Colonic mucosa (tissue), 4 donors: Measurements from ENCODE around the gene NUP210. TPM values are rescaled to one million over a fixed set of nuclear protein-coding genes. Genes with fewer than 3 reads are reported as not detected.
"Not testable (repeated sequence)": the region's sequence is repeated elsewhere in the genome, so short reads cannot be mapped to it uniquely, and the experiment has no call there.

Experiments
- DNase-seq: peaks from one replicate; pipeline ENCODE4 v3.0.0-alpha.2; 2020
- H3K27ac ChIP-seq: fragments of 200-600 bp; one replicate; pipeline ENCODE4 v1.8.0; 2021
- H3K27me3 ChIP-seq: fragments of 200-600 bp; one replicate; pipeline ENCODE4 v1.8.0; 2021
- H3K36me3 ChIP-seq: fragments of 200-600 bp; one replicate; pipeline ENCODE4 v1.8.0; 2021
- H3K4me1 ChIP-seq: fragments of 200-600 bp; one replicate; pipeline ENCODE4 v1.8.0; 2021; ENCODE audit warnings: mild to moderate bottlenecking
- H3K4me3 ChIP-seq: fragments of 200-600 bp; one replicate; pipeline ENCODE4 v1.8.0; 2021
- H3K9ac ChIP-seq, 2 donors: one replicate each; pipeline ENCODE4 v1.7.0; 2013; ENCODE audit warnings: control low read depth in 2 of 2, low read depth in 2 of 2, low read length in 2 of 2
- H3K9me3 ChIP-seq: fragments of 200-600 bp; one replicate; pipeline ENCODE4 v1.8.0; 2021
- intact Hi-C: fragments of 100-400 bp; cut with DNase I; formaldehyde crosslinking; loops from one replicate; pipeline ENCODE4 v1.14.1; 2022
- total RNA-seq, 2 donors: library from RNA; stranded (reverse); fragmentation: NEBNext Ultra II Directional in 1 of 2; extraction: Animal tissue kit (Norgen Biotek cat#: 25700) in 1 of 2; gene quantifications; one replicate each; pipeline ENCODE4 v1.2.1, GENCODE V29; 2021
- TF ChIP-seq, protein P1 (sequence below): fragments of 200-600 bp; IDR thresholded peaks from one replicate; pipeline ENCODE4 v1.8.0; 2022; ENCODE audit warnings: antibody characterized with exemption, mild to moderate bottlenecking
- donor health status: healthy.
- donor health status: DM: no; HTN: no; CAD: no.
- donor health status: DM: no; HTN: no; CAD: no.

NUP210 gene
- total RNA-seq, 2 donors from 2014 or later: 7.5 to 23.8 TPM

DNA sequence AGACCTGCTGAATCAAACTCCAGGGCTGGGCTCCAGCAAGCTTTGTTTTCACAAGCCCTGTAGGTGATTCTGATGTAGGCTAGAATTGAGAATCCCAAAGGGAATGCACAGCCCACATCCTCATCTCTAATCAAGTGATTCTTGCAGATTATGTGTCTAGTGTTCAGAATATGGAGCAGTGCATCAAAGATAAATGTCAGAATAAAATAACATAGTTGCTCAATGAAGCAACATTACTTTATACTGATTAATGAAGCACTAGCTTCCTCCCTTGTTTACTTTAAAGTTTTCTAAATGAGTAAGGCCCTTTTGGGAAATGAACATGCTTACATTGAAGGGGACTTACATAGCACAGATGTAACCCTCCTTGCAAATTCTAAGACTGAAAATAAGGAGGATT lies 39.2 kb downstream of the NUP210 start:
- intact Hi-C loops: no loop called here
- TF ChIP-seq, protein P1, sequence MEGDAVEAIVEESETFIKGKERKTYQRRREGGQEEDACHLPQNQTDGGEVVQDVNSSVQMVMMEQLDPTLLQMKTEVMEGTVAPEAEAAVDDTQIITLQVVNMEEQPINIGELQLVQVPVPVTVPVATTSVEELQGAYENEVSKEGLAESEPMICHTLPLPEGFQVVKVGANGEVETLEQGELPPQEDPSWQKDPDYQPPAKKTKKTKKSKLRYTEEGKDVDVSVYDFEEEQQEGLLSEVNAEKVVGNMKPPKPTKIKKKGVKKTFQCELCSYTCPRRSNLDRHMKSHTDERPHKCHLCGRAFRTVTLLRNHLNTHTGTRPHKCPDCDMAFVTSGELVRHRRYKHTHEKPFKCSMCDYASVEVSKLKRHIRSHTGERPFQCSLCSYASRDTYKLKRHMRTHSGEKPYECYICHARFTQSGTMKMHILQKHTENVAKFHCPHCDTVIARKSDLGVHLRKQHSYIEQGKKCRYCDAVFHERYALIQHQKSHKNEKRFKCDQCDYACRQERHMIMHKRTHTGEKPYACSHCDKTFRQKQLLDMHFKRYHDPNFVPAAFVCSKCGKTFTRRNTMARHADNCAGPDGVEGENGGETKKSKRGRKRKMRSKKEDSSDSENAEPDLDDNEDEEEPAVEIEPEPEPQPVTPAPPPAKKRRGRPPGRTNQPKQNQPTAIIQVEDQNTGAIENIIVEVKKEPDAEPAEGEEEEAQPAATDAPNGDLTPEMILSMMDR: no peak
- no peaks in the 10 kb centered on the region for H3K27me3 ChIP-seq
- no peak overlapping the region for H3K4me3 ChIP-seq
- no peaks in the 10 kb centered on the region for H3K4me1 ChIP-seq
- H3K36me3 ChIP-seq: no peaks in the 10 kb centered on the region
- no peak overlapping the region for H3K27ac ChIP-seq
- no peaks in the 10 kb centered on the region for H3K9me3 ChIP-seq
- no peak overlapping the region for H3K9ac ChIP-seq
- DNase-seq: no peak

DNA sequence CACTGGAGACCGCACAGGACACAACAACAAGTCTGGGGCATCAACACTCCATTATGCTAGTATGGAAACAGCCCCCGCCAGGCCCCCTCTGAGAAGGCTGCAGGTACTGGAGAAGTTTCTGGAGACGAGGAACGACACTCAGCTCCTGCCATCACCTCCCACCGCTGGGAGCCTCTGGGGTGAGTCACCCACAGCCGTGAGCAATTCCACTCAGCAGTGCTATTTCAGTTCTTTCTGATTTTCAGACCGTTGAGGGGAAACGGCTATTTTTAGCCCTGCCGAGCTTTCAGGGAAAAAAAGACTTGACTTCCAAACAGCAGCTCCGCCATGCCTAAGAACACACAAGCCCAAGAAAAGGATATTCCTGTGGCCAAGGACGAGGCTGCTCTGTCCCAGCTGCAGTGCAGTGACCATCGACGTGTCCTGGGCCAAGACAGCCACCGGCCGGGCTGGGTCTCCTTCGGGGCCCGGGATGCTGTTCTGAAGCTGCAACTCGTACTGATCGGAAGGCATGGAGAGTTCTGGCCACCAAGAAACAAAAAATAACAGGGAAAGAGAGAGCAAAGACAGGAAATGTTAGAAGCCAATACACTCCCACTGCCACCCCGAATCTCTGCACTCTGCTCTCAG lies 40.8 kb downstream of the NUP210 start:
- intact Hi-C loops: no loop called here
- H3K4me3 ChIP-seq: no peak overlapping the region
- no peaks in the 10 kb centered on the region for H3K4me1 ChIP-seq
- H3K27me3 ChIP-seq: no peaks in the 10 kb centered on the region
- DNase-seq: no peak
- H3K27ac ChIP-seq: no peak overlapping the region
- TF ChIP-seq, protein P1: no peak
- H3K36me3 ChIP-seq: no peaks in the 10 kb centered on the region
- H3K9ac ChIP-seq: no peak overlapping the region
- H3K9me3 ChIP-seq: no peaks in the 10 kb centered on the region

DNA sequence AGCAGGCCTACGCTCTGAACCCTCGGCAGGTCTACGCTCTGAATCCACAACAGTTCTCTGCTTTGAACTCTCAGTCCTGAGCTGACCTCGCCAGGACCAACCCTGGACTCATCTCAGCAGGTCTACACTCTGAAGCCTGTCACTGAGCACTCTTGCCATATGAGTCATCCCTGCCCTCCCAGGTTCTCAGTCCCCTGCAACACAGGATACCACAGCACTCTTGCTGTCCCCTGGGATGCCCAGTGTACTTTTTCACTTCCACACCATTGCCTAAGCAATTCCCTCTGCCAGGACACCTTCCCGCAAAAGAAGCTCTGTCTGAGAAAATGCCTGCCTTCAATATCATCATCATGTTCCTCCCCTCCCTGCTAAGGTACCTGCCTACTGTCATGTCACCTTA lies 42.0 kb downstream of the NUP210 start:
- H3K9me3 ChIP-seq: no peaks in the 10 kb centered on the region
- TF ChIP-seq, protein P1: no peak
- no peaks in the 10 kb centered on the region for H3K4me1 ChIP-seq
- no peak overlapping the region for H3K4me3 ChIP-seq
- H3K9ac ChIP-seq: no peak overlapping the region
- DNase-seq: no peak
- no peaks in the 10 kb centered on the region for H3K36me3 ChIP-seq
- intact Hi-C loops: no loop called here
- no peak overlapping the region for H3K27ac ChIP-seq
- H3K27me3 ChIP-seq: no peaks in the 10 kb centered on the region

DNA sequence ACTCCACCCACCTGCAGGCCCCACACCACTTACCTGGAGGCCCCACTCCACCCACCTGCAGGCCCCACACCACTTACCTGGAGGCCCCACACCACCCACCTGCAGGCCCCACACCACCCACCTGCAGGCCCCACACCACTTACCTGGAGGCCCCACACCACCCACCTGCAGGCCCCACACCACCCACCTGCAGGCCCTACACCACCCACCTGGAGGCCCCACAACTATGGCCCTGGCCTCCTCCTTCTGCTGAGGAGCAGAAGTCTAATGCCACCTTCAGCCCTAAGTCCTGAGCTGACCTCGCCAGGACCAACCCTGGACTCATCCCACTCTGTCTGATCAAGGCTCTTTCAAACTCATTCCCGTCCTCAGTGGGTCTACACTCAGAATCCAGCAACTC lies 42.4 kb downstream of the NUP210 start:
- H3K9me3 ChIP-seq, H3K9ac ChIP-seq, H3K4me3 ChIP-seq, intact Hi-C loops, DNase-seq, H3K36me3 ChIP-seq, H3K4me1 ChIP-seq, H3K27me3 ChIP-seq, H3K27ac ChIP-seq: not testable (repeated sequence)

DNA sequence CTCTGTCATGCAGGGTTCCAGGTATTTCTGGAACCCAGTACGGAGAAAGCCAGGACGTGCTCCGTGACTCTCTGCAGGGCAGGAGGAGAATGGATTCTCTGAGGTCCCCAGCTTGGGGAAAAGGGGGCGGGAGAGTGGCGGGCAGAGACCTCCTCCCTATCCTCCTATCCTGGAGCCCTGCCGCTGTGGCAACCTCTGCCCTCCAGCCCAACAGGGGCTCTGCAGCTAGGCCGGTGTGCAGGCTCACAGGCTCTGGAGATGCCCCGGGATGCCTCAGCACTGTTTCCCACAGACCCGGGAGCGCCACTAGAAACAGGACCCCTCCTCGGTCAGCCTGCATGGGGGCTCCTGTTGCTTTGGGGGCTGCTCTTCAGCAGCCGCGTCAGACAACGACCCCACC lies 43.1 kb downstream of the NUP210 start:
- DNase-seq: no peak
- Histone ChIP-seq H3K36me3 (no peaks in the 10 kb centered on the region), H3K27ac (no peak overlapping the region), H3K4me1 (no peaks in the 10 kb centered on the region), H3K4me3 (no peak overlapping the region), H3K9ac (no peak overlapping the region), H3K9me3 (no peaks in the 10 kb centered on the region), H3K27me3 (no peaks in the 10 kb centered on the region)
- TF ChIP-seq, protein P1: no peak
- intact Hi-C loops: no loop called here

DNA sequence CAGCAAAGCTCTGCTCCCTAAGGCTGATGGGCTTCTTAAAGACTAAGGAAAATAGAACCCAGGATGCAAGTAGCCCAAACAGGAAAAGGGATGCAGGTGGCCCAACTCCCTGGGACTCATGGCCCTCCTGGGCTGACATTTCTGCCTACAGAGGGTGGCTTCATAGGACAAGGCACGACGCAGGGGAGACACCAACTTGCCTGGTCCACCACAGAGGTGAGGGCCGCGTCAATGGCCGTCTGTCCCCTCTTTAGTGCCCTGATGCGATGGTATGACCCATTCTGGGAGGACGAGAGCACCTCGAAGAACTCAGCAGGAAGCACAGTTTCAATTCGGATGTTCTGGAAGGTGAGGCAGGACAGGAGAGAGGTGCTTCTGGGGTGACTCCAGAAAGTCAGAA lies 44.0 kb downstream of the NUP210 start:
- Histone ChIP-seq H3K9ac (no peak overlapping the region), H3K27ac (no peak overlapping the region), H3K4me3 (no peak overlapping the region), H3K4me1 (no peaks in the 10 kb centered on the region), H3K36me3 (no peaks in the 10 kb centered on the region), H3K27me3 (no peaks in the 10 kb centered on the region), H3K9me3 (no peaks in the 10 kb centered on the region)
- intact Hi-C loops: no loop called here
- TF ChIP-seq, protein P1: no peak
- DNase-seq: no peak
